Hippocampal formation (tissue), 2 donors: ENCODE data around the gene SMAD3.

ENCODE experiments used
- DNase-seq, 2 donors: peaks; one replicate each; lab custom pipeline; 2025; lab: John Stamatoyannopoulos, UW

Gene SMAD3

GRCh38 chr15:67180035-67180434 is 114.6 kb downstream of the SMAD3 start:
- DNase-seq: no peak

- no peak for DNase-seq
These were observed 115.3 kb downstream of the SMAD3 start for GRCh38 chr15:67180514-67181191.

GRCh38 chr15:67181221-67181639 is 115.8 kb downstream of the SMAD3 start:
- no peak for DNase-seq

GRCh38 chr15:67183443-67184169 is 118.2 kb downstream of the SMAD3 start:
- DNase-seq: no peak

DNA sequence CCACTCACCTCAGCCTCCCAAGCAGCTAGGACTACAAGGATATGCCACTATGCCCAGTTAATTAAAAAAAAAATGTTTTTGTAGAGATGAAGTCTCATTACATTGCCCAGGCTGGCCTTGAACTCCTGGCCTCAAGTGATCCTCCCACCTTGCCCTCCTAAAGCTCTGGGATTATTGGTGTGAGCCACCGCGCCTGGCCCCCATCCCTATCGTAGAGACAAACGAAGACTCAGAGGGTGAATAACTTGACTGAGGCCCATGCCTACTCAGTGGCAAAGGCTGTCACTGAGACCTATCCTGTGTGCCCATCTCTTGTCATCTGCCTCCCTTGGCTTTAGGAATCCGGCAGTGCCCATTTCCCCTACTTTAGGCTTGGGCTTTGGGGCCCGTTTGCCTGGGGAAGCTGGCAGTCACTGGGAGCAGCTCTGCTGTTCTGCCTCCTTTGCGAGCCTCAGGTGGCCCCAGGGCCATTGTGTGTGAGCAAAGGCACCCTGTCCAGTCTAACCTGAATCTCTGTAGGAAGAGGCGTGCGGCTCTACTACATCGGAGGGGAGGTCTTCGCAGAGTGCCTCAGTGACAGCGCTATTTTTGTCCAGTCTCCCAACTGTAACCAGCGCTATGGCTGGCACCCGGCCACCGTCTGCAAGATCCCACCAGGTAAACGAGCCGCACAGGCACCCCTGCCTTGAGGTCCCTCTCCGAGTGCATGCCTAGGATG is 119.0 kb downstream of the SMAD3 start:
- DNase-seq: no peak

- DNase-seq: no peak
These were observed 119.6 kb downstream of the SMAD3 start for GRCh38 chr15:67185051-67185450.

GRCh38 chr15:67185621-67186225 is 120.3 kb downstream of the SMAD3 start:
- DNase-seq: no peak

- DNase-seq: no peak
These were observed 120.8 kb downstream of the SMAD3 start for GRCh38 chr15:67186226-67186649.

- no peak for DNase-seq
These were observed 121.3 kb downstream of the SMAD3 start for GRCh38 chr15:67186688-67187087.

GRCh38 chr15:67187351-67187854 is 122.0 kb downstream of the SMAD3 start:
- DNase-seq: no peak

GRCh38 chr15:67188551-67189218 is 123.3 kb downstream of the SMAD3 start:
- no peak for DNase-seq

DNA sequence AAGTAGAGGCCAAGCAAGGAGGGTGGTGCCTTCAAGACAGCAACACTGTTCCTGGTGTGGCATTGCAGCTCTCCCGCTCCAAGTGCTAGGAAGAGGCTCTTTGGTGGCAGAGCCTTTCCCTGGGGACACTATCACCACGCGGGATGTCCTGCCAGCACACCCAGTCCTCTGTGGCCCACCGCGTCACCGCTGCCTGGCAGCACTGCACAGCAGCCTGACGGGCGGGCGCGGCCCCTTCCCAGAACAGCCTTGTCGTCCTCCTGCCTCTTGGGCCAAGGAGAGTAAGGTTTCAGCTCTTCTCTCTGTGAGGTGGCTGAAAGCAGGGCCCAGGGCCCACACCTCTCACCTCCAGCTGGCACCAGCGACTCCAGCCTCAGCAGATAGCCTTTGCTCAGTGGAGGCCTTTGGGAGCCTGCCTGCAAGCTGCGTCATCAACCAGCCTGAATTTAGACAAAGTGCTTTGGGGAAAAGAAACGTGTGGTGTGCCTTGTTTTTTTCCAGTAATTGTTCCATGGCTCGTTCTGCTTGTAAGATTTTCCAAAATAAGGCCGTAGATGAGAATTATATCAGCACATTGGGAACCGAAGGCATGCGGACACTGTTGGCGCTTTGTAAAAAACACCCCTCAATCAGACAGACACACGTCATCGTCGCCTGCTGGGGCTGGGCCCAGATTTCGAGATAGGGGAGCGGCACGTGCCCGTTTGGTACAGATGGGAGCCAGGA is 124.1 kb downstream of the SMAD3 start:
- DNase-seq: no peak

DNA sequence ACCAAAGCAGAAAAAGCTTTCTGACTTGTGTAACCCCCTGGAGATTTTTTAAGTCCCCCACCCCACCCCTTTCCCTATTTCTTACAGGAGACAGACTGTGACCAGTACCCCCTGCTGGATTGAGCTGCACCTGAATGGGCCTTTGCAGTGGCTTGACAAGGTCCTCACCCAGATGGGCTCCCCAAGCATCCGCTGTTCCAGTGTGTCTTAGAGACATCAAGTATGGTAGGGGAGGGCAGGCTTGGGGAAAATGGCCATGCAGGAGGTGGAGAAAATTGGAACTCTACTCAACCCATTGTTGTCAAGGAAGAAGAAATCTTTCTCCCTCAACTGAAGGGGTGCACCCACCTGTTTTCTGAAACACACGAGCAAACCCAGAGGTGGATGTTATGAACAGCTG is 124.9 kb downstream of the SMAD3 start:
- DNase-seq: no peak

GRCh38 chr15:67190813-67191212 is 125.4 kb downstream of the SMAD3 start:
- DNase-seq: no peak

GRCh38 chr15:67192185-67192820 is 126.9 kb downstream of the SMAD3 start:
- no peak for DNase-seq

DNA sequence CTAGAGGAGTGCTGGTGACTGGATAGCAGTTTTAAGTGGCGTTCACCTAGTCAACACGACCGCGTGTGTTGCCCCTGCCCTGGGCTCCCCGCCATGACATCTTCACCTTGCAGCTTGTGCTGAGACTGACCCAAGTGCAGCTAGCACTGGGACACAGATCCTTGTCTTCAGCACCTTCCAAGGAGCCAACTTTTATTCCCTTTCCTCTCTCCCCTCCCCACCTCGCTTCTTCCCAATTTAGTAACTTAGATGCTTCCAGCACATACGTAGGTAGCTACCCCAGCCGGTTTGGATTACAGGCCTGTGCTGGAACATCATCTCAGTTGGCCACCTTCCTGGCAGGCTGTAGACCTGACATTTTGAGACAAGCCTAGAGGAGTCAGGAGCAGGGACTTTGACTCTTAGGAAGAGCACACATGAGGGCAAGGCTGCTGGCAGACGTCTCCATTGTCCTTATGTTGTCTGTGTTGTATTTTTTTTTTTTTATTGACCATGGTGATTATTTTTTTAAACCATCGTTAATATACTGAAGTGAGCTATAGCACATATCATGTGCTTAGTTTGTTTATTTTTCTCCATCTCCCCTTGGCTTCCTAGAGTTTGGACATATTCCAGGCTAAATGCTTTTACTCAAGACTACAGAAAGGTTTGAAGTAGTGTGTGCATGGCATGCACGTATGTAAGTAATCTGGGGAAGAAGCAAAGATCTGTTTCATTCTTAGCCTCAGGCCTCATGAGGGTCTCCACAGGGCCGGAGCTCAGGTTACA is 128.0 kb downstream of the SMAD3 start:
- no peak for DNase-seq

DNA sequence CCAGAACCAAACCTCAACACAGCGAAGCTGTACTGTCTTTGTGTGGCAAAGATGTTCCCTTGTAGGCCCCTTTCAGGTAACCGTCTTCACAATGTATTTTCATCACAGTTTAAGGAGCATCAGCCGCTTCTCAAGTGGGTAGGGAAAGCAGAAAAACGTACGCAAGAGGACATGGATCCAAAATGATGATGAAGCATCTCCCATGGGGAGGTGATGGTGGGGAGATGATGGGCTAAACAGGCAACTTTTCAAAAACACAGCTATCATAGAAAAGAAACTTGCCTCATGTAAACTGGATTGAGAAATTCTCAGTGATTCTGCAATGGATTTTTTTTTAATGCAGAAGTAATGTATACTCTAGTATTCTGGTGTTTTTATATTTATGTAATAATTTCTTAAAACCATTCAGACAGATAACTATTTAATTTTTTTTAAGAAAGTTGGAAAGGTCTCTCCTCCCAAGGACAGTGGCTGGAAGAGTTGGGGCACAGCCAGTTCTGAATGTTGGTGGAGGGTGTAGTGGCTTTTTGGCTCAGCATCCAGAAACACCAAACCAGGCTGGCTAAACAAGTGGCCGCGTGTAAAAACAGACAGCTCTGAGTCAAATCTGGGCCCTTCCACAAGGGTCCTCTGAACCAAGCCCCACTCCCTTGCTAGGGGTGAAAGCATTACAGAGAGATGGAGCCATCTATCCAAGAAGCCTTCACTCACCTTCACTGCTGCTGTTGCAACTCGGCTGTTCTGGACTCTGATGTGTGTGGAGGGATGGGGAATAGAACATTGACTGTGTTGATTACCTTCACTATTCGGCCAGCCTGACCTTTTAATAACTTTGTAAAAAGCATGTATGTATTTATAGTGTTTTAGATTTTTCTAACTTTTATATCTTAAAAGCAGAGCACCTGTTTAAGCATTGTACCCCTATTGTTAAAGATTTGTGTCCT is 129.0 kb downstream of the SMAD3 start:
- DNase-seq: no peak

GRCh38 chr15:67195305-67195704 is 129.9 kb downstream of the SMAD3 start:
- DNase-seq: no peak

DNA sequence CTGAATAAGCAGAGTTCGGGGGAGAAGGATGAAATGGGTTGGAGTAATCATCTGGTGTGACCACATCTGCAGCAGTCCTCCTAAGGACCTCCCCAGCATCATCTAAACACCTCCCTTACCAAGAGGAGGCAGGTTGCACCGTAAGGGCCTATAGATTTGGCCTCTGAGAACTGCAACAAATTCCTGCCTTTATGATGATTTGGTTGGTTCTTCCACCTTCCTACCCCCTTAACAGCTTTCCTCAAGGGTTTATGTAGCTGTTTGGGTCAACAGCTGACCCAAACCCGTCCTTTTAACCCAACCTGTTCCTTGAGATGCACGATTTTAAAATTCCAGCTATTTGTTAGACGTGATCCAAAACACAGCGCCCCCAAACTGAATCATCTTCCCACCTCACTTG is 130.8 kb downstream of the SMAD3 start:
- DNase-seq: no peak
